NCI-H82 (cell line): Measurements from ENCODE around the gene NLRP1.
"Not testable (repeated sequence)": the region's sequence is repeated elsewhere in the genome, so short reads cannot be mapped to it uniquely, and the experiment has no call there.

Experiments used
- DNase-seq: peaks from one replicate; lab custom pipeline; 2025; lab: John Stamatoyannopoulos, UW

NLRP1 gene

GRCh38 chr17:5587438-5588032 lies 3.2 kb upstream of the NLRP1 start:
- peak; percentile 91 for DNase-seq

- DNase-seq: peak; percentile 28
Measured at GRCh38 chr17:5585836-5586521, 1.7 kb upstream of the NLRP1 start.

- DNase-seq: no peak
Measured at GRCh38 chr17:5585287-5585794, 1.0 kb upstream of the NLRP1 start.

DNA sequence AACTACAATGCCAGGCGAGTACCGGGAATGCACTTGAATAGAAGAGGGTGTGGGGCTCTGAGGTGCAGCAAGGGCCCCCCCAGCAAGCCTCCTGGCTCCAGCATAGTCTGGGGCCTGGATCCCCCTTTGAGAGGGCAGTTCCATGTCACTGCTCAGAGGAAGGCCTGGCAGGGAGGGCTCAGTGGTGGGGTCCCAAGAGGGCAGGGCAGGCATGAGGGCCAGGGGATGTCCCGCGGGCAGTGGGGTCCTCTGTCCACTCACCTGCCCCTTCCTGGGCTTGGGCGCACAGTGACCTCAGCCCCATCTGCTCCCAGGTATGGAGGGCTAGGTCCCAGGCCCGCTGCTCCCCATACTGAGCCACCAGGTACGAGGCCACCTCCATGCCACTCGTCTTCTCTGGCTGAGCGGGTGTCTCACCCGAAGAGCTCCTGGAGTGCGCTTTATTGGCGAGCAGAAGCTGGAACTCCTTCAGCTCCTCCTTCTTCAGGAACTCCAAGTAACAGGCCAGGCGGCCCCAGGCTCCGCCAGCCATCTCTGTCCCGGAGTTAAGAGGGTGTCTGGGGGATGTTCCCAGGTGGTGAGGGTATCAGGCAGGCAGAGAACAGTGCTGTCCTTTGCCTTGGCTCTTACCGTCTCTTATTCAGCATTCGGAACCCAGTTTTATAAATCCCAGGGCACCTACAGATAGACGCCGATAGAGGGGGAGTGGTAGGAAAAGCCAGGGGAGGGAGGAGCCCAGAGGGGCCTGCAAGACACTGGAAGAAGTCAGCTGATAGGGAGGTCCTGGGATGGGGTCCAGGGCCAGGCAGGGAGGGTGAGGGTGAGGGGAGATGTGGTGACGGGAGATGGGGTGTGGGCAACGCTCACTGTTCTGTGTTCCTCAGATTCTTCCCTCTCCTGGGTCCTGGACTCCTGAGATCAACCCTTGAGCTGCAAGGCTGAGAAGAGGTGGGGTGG lies 605 bp downstream of the NLRP1 start:
- DNase-seq: no peak

DNA sequence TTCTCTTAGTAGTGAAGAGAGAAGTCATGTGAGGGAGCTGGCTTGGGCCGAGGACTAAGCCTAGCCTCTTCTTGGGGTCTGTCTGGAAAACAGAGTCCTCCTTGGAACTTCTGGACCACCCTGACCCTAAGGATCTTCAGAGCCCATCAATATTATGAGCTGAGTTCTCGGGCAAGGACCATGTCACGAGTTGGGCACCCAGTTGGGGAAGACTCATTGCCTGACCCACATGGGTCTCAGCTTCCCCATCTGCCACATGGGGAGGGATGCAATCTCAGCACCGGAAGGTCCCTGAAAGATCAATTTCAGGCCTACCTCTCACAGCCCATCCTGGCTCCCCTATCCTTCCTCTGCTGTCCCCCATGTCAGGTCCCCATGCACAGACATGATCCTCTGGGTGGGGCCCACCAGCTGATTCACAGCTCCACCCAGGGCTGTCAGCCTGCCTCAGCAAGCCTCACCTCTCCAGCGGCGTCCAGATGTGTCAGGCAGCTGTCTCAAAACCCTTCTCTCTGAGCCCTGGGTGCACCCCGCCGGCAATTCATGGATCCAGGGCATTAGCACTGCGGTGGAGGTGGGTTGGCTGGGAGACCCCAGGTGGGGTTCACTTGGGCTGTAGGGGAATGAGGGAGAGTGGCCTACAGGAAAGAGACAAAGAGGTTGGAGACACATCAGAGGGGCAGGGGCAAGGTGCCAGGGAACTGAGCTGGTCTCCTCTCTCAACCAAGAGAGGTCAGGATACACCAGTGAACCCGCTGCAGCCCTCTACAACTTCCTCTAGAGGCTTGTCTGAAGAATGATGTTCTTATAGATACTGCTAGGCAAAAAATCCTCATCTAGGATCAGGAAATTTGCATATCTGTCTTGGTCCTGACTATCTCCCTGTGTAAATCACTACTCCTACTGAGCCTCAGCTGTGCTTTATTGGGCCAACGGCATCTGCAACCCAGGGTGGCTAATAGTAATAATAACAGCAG lies 1.8 kb downstream of the NLRP1 start:
- DNase-seq: no peak

DNA sequence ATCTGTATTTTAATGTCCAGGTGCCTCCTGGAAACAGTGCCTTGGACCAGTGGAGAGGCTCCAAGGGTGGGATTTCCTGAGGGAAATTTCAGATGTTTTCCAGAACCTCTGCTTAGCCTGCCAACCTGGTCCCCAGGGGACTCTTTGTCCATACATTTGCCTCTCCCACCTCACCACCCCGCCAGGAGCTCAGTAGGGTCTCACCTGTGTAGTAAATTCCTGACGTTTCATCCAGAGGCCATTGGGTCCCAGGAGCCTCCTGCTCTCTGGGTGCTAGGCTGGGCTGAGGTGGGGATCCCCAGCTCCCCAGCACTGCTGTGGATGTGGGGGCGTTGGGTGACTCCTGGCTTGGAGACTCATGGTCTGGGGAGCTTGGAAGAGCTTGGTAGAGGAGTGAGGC lies 2.7 kb downstream of the NLRP1 start:
- DNase-seq: no peak

- no peak for DNase-seq
Measured at GRCh38 chr17:5580969-5581368, 3.3 kb downstream of the NLRP1 start.

DNA sequence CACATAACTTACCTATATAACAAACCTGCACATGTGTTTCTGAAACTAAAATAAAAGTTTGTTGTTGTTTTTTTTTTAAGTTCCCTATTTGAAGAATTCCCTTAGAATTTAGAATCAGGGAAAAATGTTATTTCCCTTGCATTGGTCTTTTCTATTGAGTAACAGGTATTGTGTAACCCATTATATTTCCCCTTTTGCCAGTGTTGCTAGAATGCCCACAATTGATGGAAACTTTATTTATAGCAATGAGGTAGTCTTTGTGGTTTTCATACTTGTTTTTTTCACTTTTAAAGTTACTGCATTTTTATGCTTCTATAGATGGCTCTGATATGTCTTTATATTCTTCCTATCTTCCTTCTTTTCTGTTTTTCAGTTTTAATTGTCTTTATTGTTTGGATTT lies 3.9 kb downstream of the NLRP1 start:
- no peak for DNase-seq

GRCh38 chr17:5578768-5579167 lies 5.5 kb downstream of the NLRP1 start:
- not testable (repeated sequence) for DNase-seq

DNA sequence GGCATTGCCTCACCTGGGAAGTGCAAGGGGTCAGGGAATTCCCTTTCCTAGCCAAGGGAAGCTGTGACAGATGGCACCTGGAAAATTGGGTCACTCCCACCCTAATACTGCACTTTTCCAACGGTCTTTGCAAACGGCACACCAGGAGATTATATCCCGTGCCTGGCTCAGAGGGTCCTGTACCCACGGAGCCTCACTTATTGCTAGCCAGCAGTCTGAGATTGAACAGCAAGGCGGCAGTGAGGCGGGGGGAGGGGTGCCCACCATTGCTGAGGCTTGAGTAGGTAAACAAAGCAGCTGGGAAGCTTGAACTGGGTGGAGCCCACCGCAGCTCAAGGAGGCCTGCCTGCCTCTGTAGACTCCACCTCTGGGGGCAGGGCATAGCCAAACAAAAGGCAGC lies 11.3 kb downstream of the NLRP1 start:
- DNase-seq: not testable (repeated sequence)

DNA sequence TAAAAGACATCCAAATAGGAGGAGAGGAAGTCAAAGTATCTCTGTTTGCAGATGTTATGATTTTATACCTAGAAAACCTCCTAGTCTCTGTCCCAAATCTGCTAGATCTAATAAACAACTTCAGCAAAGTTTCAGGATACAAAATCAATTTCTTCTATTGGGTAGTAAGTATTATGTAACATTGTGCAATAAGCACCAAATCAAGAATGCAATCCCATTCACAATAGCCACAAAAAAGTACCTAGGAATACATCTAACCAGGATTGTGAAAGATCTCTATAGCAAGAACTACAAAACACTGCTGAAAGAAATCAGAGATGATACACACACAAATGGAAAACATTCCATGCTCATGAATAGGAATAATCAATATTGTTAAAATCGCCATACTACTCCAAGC lies 13.0 kb downstream of the NLRP1 start:
- DNase-seq: no peak

DNA sequence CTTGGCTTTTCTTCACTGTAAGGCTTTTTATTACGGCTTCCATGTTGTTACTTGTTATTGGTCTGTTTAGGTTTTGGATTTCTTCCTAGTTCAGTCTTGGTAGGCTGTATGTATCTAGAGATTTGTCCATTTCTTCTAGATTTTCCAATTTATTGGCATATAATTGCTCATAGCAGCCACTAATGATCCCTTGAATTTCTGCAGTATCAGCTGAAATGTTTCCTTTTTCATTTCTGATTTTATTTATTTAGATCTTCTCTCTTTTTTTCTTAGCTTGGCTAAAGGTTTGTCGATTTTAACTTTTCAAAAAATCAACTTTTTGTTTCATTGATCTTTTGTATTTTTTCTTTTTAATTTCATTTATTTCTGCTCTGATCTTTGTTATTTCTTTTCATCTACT lies 18.5 kb downstream of the NLRP1 start:
- DNase-seq: no peak

DNA sequence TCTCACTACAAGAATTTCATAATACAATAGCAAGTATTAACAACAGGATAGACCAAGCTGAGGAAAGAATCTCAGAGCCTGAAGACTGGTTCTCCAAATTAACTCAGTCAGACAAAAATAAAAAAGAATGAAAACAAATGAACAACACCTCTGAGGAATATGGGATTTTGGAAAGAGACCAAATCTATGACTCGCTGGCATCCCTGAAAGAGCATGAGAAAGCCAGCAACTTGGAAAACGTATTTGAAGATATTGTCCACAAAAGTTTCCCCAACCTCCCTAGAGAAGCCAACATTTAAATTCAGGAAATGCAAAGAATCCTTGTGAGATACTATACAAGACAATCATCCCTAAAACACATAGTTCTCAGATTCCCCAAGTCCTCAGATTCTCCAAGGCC lies 20.9 kb downstream of the NLRP1 start:
- no peak for DNase-seq

DNA sequence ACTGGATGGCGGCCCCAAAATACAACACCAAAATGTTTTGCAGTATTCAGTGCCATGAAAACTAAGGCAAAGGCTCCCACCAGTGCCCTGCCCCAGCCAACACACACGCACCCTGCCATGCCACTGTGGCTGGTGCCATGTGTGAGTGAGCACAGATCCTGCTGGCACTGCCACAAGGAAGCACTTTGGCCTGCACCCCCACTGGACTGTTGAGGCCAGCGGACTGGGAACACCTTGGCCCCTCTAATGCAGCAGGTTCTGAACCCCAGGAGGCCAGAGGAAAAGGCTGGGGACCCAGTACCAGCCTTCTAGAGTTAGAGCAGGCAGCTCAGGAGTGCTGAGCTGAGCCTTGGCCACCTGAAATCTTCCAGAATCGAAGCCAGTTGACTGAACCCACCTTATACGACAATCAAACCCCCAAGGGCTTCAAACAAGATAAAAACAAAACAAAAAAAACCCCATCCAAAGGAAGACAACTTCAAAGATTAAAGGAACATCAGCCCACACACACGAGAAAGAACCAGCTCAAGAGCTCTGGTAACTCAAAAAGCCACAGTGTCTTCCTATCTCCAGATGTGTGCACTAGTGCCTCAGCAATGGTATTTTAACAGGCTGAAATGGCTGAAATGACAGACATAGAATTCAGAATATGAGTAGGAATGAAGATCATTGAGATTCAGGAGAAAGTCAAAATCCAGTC lies 21.5 kb downstream of the NLRP1 start:
- no peak for DNase-seq

DNA sequence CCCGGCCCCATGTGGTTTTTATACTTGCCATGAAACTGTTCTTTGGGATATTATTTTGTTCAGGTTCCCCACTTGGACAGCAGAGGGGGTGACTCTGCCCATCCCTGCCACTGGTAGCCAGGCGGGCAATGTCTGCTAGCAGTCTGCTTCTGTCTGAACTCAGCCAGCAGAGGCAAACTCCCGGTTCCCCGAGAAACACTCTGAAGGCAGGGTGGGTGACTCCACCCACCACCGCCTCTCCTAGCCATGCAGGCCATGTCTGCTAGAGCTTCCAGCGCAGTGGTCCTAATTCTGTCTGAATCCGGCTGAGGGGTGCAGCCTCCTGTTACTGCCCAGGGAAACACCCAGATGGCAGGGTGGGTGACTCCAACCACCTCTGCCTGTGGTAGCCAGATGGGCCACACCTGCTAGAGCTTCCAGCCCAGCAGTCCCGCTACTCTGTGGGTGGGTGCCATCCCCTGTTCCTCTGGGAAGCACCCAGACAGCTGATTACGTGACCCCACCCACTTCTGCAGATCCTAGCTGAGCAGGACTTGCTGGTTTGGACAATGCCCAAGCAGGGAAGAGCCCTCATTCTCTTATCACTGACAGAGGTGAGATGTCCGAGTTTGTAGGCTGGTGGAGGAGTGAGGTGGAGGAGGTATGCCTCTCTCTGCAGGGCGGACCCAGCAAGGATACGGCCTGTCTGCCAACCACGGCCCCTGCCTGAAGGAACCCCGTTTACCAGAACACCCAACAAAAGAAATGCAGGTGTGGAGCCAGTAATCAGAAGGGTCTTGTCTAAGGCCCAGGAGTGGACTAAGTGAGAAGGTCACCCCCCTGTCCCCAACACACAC lies 22.4 kb downstream of the NLRP1 start:
- no peak for DNase-seq

DNA sequence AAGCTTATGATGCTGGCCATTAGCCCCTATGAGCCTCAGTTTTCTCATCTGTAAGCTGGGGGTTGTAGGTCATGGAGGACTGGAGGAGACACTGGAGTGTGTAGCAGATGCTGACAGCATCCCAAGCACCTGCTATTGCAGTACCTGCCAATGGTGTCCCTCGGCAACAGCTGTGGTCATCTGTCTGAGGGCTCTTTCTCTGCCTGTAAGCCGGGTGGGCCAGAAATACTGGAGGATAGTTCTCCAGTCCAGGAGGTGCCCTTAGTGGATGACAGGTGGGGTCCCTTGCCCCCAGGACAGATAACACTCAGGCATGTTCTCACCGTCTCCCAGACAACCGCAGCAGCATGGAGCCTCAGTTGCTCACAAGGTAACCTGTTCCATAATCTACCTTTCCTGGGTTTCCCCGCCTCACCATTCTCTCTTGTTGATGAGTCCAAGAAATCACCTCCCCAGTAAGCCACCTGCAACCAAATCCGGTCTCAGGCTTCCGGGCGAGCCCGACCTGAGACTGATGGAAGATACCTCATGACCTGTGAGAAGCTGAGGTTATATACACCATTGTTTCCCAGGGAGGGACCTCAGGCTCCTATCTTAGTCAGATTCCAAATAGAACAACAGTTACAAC lies 23.8 kb downstream of the NLRP1 start:
- DNase-seq: no peak

DNA sequence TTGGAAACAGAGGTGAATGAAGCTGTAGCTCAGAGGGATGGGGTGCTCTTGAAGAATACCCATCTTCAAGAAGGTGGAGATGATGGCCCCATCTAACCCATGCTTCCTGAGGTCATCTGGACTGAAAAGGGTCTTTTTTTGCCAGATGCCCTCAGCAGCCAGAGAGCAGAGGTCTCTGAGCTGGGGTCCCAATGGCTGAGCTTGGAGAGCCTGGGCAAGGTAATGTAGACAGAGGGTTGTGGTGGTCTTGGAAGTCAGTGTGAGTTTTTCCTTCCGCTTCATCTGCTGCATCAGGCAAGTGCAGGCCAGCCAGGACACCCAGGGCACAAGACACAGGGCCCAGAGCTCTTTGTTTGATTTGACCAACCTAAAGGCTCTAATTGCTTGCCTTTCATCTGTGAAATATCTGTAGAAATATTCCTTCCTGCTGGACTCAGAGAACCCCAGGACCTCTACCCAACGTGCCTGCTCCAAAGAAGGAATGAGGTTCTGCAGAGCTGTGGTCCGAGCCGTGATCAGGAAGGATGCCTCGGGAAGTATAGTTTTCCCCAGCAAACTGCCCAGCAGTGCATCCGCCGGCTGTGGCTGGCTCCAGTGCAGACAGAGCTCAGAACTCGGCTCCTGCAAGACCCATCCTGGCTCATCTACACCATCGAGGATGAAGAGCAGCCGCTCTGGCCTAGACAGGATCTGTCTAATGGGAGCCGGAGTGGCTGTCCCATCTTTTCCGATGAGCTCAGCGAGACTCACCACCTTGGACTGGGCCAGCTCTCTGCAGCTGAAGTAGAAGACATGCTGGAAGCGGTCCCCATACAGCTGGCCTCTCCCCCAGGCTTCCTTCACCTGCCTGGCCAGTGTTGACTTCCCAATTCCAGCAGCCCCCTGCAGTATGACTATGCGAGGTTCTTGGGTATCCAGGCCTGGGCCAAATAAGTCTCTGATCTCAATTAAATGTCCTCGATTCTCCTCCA lies 25.2 kb downstream of the NLRP1 start:
- no peak for DNase-seq

- DNase-seq: no peak
Measured at GRCh38 chr17:5557990-5558389, 26.3 kb downstream of the NLRP1 start.
